Nephron progenitor cell (in vitro differentiated cells): ENCODE data around the gene CABP1.
A peak's percentile ranks its signal among the peaks of the same experiment; 100 is the strongest.

Experiments used
- DNase-seq: peaks from one replicate; pipeline ENCODE4 v3.0.0; 2021
- H3K27ac Mint-ChIP-seq: 2 replicates; pipeline ENCODE4 v1.8.0; 2021; ENCODE audit warnings: mild to moderate bottlenecking, moderate library complexity, mixed read lengths
- H3K27me3 Mint-ChIP-seq: 2 replicates; pipeline ENCODE4 v1.8.0; 2021; ENCODE audit warnings: mild to moderate bottlenecking, low read depth, mixed read lengths; ENCODE audit not compliant: poor library complexity
- H3K36me3 Mint-ChIP-seq: 2 replicates; pipeline ENCODE4 v1.8.0; 2021; ENCODE audit warnings: low read depth, mixed read lengths
- H3K4me1 Mint-ChIP-seq: 2 replicates; pipeline ENCODE4 v1.8.0; 2021; ENCODE audit warnings: mixed read lengths
- H3K4me3 Mint-ChIP-seq: 2 replicates; pipeline ENCODE4 v1.8.0; 2021; ENCODE audit warnings: mild to moderate bottlenecking, moderate library complexity, mixed read lengths
- H3K9me3 Mint-ChIP-seq: 2 replicates; pipeline ENCODE4 v1.8.0; 2021; ENCODE audit warnings: mild to moderate bottlenecking, moderate library complexity, mixed read lengths
- CTCF ChIP-seq: fragments of 200-600 bp; sonication (generic); IDR thresholded peaks from 2 replicates; pipeline ENCODE4 v1.5.0; 2021; ENCODE audit warnings: antibody characterized with exemption

CABP1 gene

GRCh38 chr12:120639771-120640721 lies at the start of gene CABP1:
Gene CABP1, plus strand, starts transcription at chr12:120640626. Its CDS starts 60 bp downstream, at chr12:120640686.
- peaks cover 85% of the 10 kb centered on the region for H3K27me3 Mint-ChIP-seq
- no peak within 1 kb of the TSS for H3K27ac Mint-ChIP-seq
- H3K4me1 Mint-ChIP-seq = peaks cover 12% of the 10 kb centered on the region
- H3K36me3 Mint-ChIP-seq = no peaks in the 10 kb centered on the region
- TF ChIP-seq CTCF = peak; percentile 21
- peak within 1 kb of the TSS; percentile 77 for H3K4me3 Mint-ChIP-seq
- peak; percentile 79 for DNase-seq
- H3K9me3 Mint-ChIP-seq = no peaks in the 10 kb centered on the region

GRCh38 chr12:120590741-120591407 lies 49.6 kb upstream of the CABP1 start:
- TF ChIP-seq CTCF = no peak
- no peaks in the 10 kb centered on the region for H3K9me3 Mint-ChIP-seq
- no peaks in the 10 kb centered on the region for H3K36me3 Mint-ChIP-seq
- no peaks in the 10 kb centered on the region for H3K4me1 Mint-ChIP-seq
- H3K4me3 Mint-ChIP-seq = no peak overlapping the region
- H3K27ac Mint-ChIP-seq = no peak overlapping the region
- DNase-seq = no peak
- peaks cover 34% of the 10 kb centered on the region for H3K27me3 Mint-ChIP-seq

- DNase-seq = no peak
- Mint-ChIP-seq H3K9me3 (no peaks in the 10 kb centered on the region), H3K36me3 (no peaks in the 10 kb centered on the region), H3K4me3 (no peak overlapping the region), H3K4me1 (no peaks in the 10 kb centered on the region), H3K27ac (no peak overlapping the region), H3K27me3 (peaks cover 21% of the 10 kb centered on the region)
- no peak for TF ChIP-seq CTCF
Measured at GRCh38 chr12:120592121-120593049, 48.0 kb upstream of the CABP1 start.

GRCh38 chr12:120596901-120597300 lies 43.5 kb upstream of the CABP1 start:
- no peak for DNase-seq
- Mint-ChIP-seq H3K4me3 (no peak overlapping the region), H3K27me3 (peaks cover 39% of the 10 kb centered on the region), H3K4me1 (peaks cover 25% of the 10 kb centered on the region), H3K27ac (no peak overlapping the region), H3K9me3 (no peaks in the 10 kb centered on the region), H3K36me3 (no peaks in the 10 kb centered on the region)
- TF ChIP-seq CTCF = no peak

- H3K36me3 Mint-ChIP-seq = no peaks in the 10 kb centered on the region
- H3K27ac Mint-ChIP-seq = no peak overlapping the region
- H3K27me3 Mint-ChIP-seq = peaks cover 37% of the 10 kb centered on the region
- H3K4me3 Mint-ChIP-seq = no peak overlapping the region
- DNase-seq = no peak
- no peaks in the 10 kb centered on the region for H3K9me3 Mint-ChIP-seq
- no peak for TF ChIP-seq CTCF
- peaks cover 25% of the 10 kb centered on the region for H3K4me1 Mint-ChIP-seq
Measured at GRCh38 chr12:120597861-120598260, 42.6 kb upstream of the CABP1 start.
